HL-60 (cell line): ENCODE results near the gene MAML1.

Source experiments
- DNase-seq, 2 experiments: peaks; one replicate each; pipeline ENCODE4 v3.0.0-alpha.2; 2010 to 2020; ENCODE audit warnings: low read depth in 1 of 2, low spot score in 1 of 2
- H3K27ac ChIP-seq: fragments of 250-450 bp; sonication (Bioruptor Pico); replicated peaks from 2 replicates; pipeline ENCODE4 v1.5.1; 2020; ENCODE audit warnings: mild to moderate bottlenecking, moderate library complexity
- H3K27me3 ChIP-seq: fragments of 250-450 bp; sonication (Bioruptor Pico); 2 replicates; pipeline ENCODE4 v1.5.1; 2021; ENCODE audit warnings: mild to moderate bottlenecking, moderate library complexity; ENCODE audit not compliant: insufficient read depth, poor library complexity, severe bottlenecking
- H3K4me3 ChIP-seq: replicated peaks from 2 replicates; pipeline ENCODE4 v1.5.1; 2011; ENCODE audit warnings: mild to moderate bottlenecking, control low read depth, low read length; ENCODE audit not compliant: insufficient read depth
- GABPA ChIP-seq: IDR thresholded peaks from 2 replicates; pipeline ENCODE4 v1.6.1; 2012; ENCODE audit warnings: low read depth
- POLR2AphosphoS5 ChIP-seq: IDR thresholded peaks from 2 replicates; pipeline ENCODE4 v1.6.1; 2012; ENCODE audit warnings: low read depth
- SPI1 ChIP-seq: IDR thresholded peaks from 2 replicates; pipeline ENCODE4 v1.6.1; 2012; ENCODE audit warnings: low read depth, mild to moderate bottlenecking, borderline replicate concordance
- TF ChIP-seq, protein P1 (sequence below): IDR thresholded peaks from 2 replicates; pipeline ENCODE4 v1.6.1; 2012; ENCODE audit warnings: low read depth; ENCODE audit not compliant: insufficient replicate concordance
- TF ChIP-seq, protein P2 (sequence below): IDR thresholded peaks from one replicate; pipeline ENCODE4 v1.5.1; 2011; ENCODE audit warnings: low read length, control low read depth, inconsistent platforms; ENCODE audit not compliant: insufficient read depth

MAML1 gene

DNA sequence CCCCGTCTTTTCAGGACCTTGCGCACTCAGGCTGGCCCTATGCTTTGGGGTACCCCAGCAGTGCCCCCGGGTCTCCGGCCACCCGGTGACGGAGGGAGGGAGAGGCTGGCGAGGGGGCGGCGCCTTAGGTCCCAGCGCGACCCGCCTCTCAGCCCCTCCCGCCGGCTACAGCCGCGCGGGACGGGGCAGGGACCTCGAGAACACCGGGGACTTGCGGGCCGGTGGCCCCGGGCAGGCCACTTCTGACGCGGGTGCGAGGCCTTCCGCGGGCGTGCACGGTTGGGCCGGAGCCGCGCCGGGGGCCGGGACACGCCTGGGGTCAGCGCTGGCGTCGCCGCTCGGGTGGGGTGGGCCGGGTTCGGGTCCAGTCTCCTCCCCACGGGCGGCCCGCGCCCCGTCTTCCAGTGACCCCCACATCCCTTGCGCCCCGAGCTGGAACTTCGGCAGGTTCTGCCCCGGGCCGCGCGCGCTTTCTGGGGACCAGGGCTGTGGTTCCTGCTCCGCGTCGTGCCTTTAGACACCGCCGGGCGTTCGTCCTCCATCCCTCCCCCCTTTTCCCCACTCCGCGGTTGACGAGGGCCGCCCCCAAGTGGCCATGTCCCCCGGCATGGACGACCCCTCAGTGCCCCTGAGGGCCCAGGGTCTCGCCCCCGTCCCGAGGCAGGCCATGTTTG, 84.3 kb downstream of the MAML1 start:
- DNase-seq = no peak
- H3K27ac ChIP-seq = no peak overlapping the region
- no peak overlapping the region for H3K4me3 ChIP-seq
- TF ChIP-seq, protein P1, sequence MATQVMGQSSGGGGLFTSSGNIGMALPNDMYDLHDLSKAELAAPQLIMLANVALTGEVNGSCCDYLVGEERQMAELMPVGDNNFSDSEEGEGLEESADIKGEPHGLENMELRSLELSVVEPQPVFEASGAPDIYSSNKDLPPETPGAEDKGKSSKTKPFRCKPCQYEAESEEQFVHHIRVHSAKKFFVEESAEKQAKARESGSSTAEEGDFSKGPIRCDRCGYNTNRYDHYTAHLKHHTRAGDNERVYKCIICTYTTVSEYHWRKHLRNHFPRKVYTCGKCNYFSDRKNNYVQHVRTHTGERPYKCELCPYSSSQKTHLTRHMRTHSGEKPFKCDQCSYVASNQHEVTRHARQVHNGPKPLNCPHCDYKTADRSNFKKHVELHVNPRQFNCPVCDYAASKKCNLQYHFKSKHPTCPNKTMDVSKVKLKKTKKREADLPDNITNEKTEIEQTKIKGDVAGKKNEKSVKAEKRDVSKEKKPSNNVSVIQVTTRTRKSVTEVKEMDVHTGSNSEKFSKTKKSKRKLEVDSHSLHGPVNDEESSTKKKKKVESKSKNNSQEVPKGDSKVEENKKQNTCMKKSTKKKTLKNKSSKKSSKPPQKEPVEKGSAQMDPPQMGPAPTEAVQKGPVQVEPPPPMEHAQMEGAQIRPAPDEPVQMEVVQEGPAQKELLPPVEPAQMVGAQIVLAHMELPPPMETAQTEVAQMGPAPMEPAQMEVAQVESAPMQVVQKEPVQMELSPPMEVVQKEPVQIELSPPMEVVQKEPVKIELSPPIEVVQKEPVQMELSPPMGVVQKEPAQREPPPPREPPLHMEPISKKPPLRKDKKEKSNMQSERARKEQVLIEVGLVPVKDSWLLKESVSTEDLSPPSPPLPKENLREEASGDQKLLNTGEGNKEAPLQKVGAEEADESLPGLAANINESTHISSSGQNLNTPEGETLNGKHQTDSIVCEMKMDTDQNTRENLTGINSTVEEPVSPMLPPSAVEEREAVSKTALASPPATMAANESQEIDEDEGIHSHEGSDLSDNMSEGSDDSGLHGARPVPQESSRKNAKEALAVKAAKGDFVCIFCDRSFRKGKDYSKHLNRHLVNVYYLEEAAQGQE = no peak
- TF ChIP-seq, protein P2, sequence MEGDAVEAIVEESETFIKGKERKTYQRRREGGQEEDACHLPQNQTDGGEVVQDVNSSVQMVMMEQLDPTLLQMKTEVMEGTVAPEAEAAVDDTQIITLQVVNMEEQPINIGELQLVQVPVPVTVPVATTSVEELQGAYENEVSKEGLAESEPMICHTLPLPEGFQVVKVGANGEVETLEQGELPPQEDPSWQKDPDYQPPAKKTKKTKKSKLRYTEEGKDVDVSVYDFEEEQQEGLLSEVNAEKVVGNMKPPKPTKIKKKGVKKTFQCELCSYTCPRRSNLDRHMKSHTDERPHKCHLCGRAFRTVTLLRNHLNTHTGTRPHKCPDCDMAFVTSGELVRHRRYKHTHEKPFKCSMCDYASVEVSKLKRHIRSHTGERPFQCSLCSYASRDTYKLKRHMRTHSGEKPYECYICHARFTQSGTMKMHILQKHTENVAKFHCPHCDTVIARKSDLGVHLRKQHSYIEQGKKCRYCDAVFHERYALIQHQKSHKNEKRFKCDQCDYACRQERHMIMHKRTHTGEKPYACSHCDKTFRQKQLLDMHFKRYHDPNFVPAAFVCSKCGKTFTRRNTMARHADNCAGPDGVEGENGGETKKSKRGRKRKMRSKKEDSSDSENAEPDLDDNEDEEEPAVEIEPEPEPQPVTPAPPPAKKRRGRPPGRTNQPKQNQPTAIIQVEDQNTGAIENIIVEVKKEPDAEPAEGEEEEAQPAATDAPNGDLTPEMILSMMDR = no peak
- TF ChIP-seq POLR2AphosphoS5 (no peak), SPI1 (no peak), GABPA (no peak)
- no peaks in the 10 kb centered on the region for H3K27me3 ChIP-seq

DNA sequence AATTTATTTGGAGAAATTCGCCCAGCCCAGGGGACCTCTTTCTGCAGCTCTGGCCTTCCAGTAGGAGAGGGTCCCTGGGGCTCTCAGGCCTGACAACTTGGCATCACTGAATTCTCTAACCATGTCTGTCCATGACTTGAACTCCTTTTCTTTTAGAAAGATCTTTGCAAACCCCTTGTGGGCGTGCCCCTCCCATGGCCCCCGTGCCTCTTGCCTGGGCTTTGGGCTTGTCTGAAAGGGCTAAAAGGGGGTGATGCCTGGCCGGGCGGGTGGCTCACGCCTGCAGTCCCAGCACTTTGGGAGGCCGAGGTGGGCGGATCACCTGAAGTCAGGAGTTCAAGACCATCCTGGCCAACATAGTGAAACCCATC, 84.8 kb downstream of the MAML1 start:
- DNase-seq = no peak
- H3K27me3 ChIP-seq = no peaks in the 10 kb centered on the region
- TF ChIP-seq POLR2AphosphoS5 = no peak
- TF ChIP-seq, protein P1 = no peak
- no peak for TF ChIP-seq SPI1
- TF ChIP-seq, protein P2 = no peak
- no peak for TF ChIP-seq GABPA
- no peak overlapping the region for H3K4me3 ChIP-seq
- no peak overlapping the region for H3K27ac ChIP-seq

DNA sequence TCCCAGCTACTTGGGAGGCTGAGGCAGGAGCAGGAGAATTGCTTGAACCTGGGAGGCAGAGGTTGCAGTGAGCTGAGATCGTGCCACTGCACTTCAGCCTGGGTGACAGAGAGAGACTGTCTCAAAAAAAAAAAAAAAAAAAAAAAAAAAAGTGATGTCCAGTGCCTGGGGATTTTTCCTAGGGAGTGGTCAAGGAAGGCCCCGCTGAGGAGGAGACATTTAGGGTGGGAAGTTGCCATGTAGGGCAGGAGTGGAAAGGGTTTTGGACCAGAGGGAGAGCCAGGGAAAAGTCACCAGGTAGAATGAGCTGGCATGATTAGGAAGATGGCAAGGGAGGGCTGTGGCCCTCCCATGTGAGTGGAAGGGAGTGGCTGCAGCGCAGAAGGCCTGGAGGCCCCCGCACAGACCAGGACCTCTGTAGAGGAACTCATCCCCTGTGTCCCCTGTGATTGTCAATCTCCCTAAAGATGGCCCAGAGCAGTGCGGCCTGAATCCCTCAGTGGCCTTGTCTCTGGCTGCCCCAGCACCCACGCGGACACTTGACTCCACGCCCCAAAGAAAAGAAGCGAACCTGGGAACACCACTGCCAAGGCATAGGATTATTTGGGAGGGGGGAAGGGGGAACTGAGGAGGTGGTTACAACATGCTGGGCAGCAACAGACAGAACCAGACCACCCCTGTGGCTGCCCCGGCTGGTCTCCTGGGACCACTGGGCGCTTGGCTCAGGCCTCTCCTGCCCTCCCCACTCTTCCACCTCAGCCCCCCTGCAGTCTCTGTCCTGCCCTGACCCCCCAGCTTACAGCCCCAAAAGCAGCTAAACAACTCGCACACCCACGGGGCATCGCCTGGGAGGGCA, 85.5 kb downstream of the MAML1 start:
- Histone ChIP-seq H3K27me3 (no peaks in the 10 kb centered on the region), H3K4me3 (peak overlapping the region; percentile 19), H3K27ac (peak overlapping the region; percentile 89)
- DNase-seq = no peak
- TF ChIP-seq GABPA (no peak), POLR2AphosphoS5 (no peak), SPI1 (no peak)
- TF ChIP-seq, protein P1 = no peak
